HG03439 (cell line): Measurements from ENCODE around the gene METTL27.
"Not testable (repeated sequence)": the region's sequence is repeated elsewhere in the genome, so short reads cannot be mapped to it uniquely, and the experiment has no call there.

Source experiments
- ATAC-seq: cut with Tn5 transposase; IDR thresholded peaks from one replicate; pipeline ENCODE4 v1.9.1; 2021; ENCODE audit warnings: mild to moderate bottlenecking, moderate library complexity; ENCODE audit not compliant: unreplicated experiment

The METTL27 gene

GRCh38 chr7:73822319-73823173, 19.8 kb downstream of the METTL27 start:
- no peak for ATAC-seq

GRCh38 chr7:73821597-73822285, 20.6 kb downstream of the METTL27 start:
- not testable (repeated sequence) for ATAC-seq

GRCh38 chr7:73820013-73820412, 22.3 kb downstream of the METTL27 start:
- ATAC-seq: no peak

DNA sequence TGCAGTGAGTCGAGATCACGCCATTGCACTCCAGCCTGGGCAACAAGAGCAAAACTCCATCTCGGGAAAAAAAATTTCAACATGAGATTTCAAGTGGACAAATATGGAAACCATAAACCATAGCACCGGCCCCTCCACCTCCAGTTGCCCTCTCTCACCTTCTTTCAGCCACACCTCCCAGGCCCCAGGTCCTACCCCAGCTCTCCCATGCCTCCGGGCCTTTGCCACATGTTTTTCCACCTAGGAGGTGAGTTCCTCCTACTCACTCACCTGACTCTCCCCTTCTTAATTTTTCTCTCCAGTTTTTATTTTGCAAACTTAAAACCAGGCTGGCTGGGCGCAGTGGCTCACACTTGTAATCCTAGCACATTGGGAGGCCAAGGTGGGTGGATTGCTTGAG, 25.2 kb downstream of the METTL27 start:
- ATAC-seq: no peak

- no peak for ATAC-seq
Measured at GRCh38 chr7:73815436-73815835, 26.9 kb downstream of the METTL27 start.

- ATAC-seq: no peak
Measured at GRCh38 chr7:73812996-73813395, 29.3 kb downstream of the METTL27 start.

GRCh38 chr7:73811760-73812168, 30.6 kb downstream of the METTL27 start:
- no peak for ATAC-seq

DNA sequence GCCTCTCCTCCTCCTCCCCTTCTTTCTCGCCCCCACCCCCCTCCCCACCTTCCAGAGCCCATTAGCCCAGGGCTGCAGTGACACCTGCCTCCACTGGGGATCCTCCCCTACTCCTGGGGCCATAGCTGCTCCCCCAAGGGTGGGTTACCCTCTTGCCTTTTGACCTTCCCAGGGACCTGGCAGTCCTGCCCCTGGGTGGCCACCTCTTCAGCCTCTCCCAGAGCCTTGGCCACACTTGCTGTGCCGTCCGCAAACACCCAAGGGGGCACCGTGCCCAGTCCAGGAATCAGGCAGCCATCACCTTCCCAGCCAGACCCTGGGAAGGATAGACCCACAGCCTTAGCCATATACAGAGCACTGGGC, 31.3 kb downstream of the METTL27 start:
- no peak for ATAC-seq

- ATAC-seq: no peak
Measured at GRCh38 chr7:73809467-73809951, 32.8 kb downstream of the METTL27 start.

DNA sequence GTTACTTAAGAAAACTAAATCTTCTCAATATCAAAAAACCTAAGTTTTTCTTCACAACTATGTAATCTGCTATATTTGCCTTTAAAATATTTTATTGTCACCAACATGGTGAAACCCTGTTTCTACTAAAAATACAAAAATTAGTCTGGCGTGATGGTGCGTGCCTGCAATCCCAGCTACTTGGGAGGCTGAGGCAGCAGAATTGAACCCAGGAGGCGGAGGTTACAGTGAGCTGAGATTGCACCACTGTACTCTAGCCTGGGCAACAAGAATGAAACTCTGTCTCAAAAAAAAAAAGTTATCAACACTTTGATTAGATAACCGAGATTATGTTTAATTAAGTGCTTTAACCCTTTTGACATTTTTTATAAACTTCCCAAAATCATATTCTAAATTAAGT, 39.9 kb downstream of the METTL27 start:
- no peak for ATAC-seq

DNA sequence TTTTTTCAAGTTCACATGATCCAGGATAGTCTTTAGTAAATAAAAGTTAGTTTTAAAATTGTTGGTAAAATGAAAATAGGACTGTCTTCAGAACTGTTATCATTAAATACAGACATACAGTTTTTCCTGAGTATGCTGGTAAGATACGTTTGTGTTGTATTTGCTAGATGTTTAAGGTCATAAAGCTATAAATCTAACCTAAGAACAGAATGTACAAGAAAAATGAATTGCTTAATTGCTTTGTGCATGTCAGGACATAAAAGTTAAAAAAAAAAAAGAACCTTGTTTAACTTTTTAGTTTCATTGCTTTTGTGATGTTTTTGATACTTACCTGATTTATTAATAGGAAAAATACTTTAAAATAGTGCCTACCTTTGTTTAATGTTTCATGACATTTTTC, 40.7 kb downstream of the METTL27 start:
- no peak for ATAC-seq

DNA sequence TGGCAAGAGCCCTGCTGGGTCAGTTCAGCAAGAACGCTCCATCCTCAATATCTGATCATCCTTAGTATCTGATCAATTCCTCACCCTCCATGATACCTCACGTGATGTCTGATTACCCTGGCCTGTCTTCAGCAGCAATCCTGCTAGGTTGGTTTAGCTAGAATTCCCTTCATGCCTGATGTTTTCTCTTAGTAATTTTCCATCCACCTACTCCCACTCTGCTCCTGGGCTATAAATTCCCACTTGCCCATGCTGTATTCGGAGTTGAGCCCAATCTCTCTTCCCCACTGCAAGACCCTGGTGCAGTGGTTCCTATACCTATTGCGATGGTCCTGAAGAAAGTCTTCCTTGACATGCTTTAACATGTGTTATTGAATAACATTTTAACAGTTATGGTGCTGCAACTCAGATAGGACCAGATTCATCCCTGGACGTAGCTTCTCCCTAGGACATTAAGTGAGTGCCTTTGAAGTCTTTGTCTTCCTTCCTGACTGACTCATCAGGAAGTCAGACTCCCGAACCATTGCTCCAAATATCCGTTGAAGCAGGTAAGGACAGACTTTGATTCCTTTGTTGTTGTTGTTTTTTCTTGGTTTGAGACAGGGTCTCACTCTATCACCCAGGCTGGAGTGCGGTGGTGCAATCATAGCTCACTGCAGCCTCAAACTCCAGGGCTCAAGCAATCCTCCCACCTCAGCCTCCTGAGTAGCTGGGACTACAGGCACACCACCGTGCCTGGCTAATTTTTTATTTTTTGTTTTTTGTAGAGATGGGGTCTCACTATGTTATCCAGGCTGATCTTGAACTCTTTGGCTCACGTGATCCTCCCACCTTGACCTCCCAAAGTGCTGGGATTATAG, 42.8 kb downstream of the METTL27 start:
- ATAC-seq: no peak

DNA sequence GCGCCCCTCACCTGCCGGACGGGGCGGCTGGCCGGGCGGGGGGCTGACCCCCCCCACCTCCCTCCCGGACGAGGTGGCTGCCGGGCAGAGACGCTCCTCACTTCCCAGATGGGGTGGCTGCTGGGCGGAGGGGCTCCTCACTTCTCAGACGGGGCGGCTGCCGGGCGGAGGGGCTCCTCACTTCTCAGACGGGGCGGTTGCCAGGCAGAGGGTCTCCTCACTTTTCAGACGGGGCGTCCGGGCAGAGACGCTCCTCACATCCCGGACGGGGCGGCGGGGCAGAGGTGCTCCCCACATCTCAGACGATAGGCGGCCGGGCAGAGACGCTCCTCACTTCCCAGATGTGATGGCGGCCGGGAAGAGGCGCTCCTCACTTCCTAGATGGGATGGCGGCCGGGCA, 45.1 kb downstream of the METTL27 start:
- ATAC-seq: not testable (repeated sequence)

DNA sequence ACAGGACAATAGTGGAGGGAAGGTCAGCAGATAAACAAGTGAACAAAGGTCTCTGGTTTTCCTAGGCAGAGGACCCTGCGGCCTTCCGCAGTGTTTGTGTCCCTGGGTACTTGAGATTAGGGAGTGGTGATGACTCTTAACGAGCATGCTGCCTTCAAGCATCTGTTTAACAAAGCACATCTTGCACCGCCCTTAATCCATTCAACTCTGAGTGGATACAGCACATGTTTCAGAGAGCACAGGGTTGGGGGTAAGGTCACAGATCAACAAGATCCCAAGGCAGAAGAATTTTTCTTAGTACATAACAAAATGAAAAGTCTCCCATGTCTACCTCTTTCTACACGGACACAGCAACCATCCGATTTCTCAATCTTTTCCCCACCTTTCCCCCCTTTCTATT, 45.7 kb downstream of the METTL27 start:
- not testable (repeated sequence) for ATAC-seq

DNA sequence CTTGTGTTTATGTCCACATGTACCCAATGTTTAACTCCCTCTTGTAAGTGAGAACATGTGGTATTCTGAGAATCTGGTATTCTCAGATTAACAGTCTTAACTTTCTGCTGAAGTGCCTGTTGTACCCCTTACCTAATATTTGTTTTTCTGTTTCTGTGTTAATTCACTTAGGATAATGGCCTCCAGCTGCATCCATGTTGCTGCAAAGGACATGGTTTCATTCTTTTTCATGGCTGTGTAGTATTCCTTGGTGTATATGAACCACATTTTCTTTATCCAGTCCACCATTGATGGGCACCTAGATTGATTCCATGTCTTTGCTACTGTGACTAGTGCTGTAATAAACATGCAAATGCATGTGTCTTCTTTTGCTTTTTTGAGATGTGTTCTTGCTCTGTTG, 47.1 kb downstream of the METTL27 start:
- not testable (repeated sequence) for ATAC-seq

GRCh38 chr7:73791170-73791690, 51.1 kb downstream of the METTL27 start:
- not testable (repeated sequence) for ATAC-seq

DNA sequence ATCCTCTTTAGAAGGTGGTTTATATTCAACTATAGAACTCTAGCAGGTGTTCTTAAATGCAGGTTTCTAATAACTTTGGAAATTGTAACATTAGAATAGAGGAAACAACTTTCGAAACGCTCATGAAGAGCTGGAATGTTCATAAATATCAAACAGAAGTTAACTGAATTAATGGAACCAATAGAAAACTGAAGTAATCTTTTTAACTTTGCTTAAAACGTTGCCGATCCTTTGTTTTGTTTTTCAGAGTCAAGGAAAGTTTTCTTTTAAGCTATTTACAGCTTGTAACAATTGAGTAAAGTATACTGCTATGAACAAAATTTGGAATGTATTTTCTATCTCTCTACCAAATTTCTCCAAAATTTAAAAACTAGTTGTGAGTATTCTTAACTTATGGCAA, 53.3 kb downstream of the METTL27 start:
- no peak for ATAC-seq

GRCh38 chr7:73787786-73788048, 54.6 kb downstream of the METTL27 start:
- ATAC-seq: not testable (repeated sequence)

- ATAC-seq: no peak
Measured at GRCh38 chr7:73786588-73786987, 55.7 kb downstream of the METTL27 start.
